Activated CD4-positive, alpha-beta memory T cell treated with anti-CD3 and anti-CD28 coated beads for 36 hours (primary cell): Measurements from ENCODE around the gene PXYLP1. TPM values are rescaled to one million over a fixed set of nuclear protein-coding genes. Genes with fewer than 3 reads are reported as not detected.

Experiments used
- CTCF ChIA-PET: fragments of 350-600 bp; sonication (Branson Sonifier 250); formaldehyde crosslinking; loops from one replicate; lab custom pipeline; 2021; ENCODE audit warnings: antibody characterized with exemption, inconsistent platforms; lab: Charles Lee
- POLR2A ChIA-PET: fragments of 350-600 bp; sonication (Branson Sonifier 250); formaldehyde crosslinking; loops from one replicate; lab custom pipeline; 2021; ENCODE audit warnings: antibody characterized with exemption; lab: Charles Lee
- DNase-seq: peaks from one replicate; pipeline ENCODE4 v3.0.0-alpha.2; 2020
- H3K27ac Mint-ChIP-seq: one replicate; pipeline ENCODE4 v1.8.0; 2021; ENCODE audit warnings: mixed read lengths
- H3K27me3 Mint-ChIP-seq: one replicate; pipeline ENCODE4 v1.8.0; 2021; ENCODE audit warnings: mixed read lengths
- H3K36me3 Mint-ChIP-seq: one replicate; pipeline ENCODE4 v1.8.0; 2021; ENCODE audit warnings: mixed read lengths
- H3K4me1 Mint-ChIP-seq: one replicate; pipeline ENCODE4 v1.8.0; 2021; ENCODE audit warnings: low read depth, mixed read lengths
- H3K4me3 Mint-ChIP-seq: one replicate; pipeline ENCODE4 v1.8.0; 2021; ENCODE audit warnings: mild to moderate bottlenecking, mixed read lengths
- H3K9me3 Mint-ChIP-seq: one replicate; pipeline ENCODE4 v1.8.0; 2021; ENCODE audit warnings: mixed read lengths
- intact Hi-C: fragments of 100-400 bp; cut with micrococcal nuclease; formaldehyde crosslinking; loops from one replicate; pipeline ENCODE4 v1.15.1; 2023
- total RNA-seq, 2 experiments: library from RNA; stranded (reverse); gene quantifications; one replicate each; pipeline ENCODE4 v1.2.3, GENCODE V29; 2021

Gene PXYLP1
- total RNA-seq, 2 experiments from 2014 or later: 9.0 to 11.6 TPM

GRCh38 chr3:141316851-141317250 lies 85.2 kb downstream of the PXYLP1 start:
- POLR2A ChIA-PET: no interaction called here
- no peak for DNase-seq
- H3K4me1 Mint-ChIP-seq: peaks cover 33% of the 10 kb centered on the region
- no peaks in the 10 kb centered on the region for H3K27me3 Mint-ChIP-seq
- intact Hi-C loops: no loop called here
- CTCF ChIA-PET: interaction anchor here (3.0 to 7.9 kb wide), 2 partner anchors 125 to 137 kb away, joined by 8 to 121 read pairs; no protein-coding TSS in a partner anchor
- H3K9me3 Mint-ChIP-seq: peaks cover 3% of the 10 kb centered on the region
- H3K27ac Mint-ChIP-seq: no peak overlapping the region
- no peak overlapping the region for H3K4me3 Mint-ChIP-seq
- H3K36me3 Mint-ChIP-seq: peaks cover 2% of the 10 kb centered on the region

DNA sequence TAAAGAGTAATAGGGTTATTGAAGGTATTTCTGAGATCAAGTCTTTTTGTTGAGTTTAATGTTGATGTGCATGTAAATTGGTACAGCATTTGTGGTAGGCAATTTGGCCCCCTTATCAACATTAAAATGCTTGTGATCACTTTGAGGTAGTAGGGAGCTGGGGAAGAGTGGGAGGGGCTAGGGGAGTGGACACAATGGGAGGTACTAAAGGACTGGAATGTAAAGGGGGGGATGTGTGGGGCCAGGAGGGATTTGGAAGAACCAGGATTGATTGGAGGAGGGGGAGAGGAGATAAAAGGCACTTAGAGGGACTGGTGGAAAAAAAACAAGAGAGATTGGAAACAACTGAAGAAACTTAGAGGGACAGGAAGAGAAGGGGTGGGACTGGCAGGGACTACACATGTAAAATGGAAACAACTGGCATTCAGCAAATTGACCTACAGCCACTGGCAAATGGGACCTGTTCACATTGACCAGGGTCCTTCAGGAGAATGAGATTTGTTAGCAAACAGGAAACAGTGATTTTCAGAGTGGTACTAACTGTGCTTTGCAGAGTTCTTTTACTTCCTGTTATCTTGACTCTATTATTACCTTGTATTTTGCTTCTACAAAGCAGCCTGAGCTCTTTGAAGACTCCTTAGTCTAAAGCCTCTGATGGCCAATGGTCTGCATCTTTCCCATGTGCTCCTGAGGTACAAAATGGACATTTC lies 88.9 kb downstream of the PXYLP1 start:
- Mint-ChIP-seq H3K27ac (peak overlapping the region; percentile 31), H3K27me3 (no peaks in the 10 kb centered on the region), H3K36me3 (peaks cover 2% of the 10 kb centered on the region), H3K4me1 (peaks cover 24% of the 10 kb centered on the region), H3K4me3 (no peak overlapping the region), H3K9me3 (peaks cover 3% of the 10 kb centered on the region)
- intact Hi-C loops: no loop called here
- POLR2A ChIA-PET: no interaction called here
- no peak for DNase-seq
- CTCF ChIA-PET: interaction anchor here (0.6 to 1.2 kb wide), 2 partner anchors 9 to 37 kb away, joined by 3 to 7 read pairs; no protein-coding TSS in a partner anchor

- peaks cover 3% of the 10 kb centered on the region for H3K9me3 Mint-ChIP-seq
- peaks cover 2% of the 10 kb centered on the region for H3K36me3 Mint-ChIP-seq
- peak overlapping the region; percentile 19 for H3K27ac Mint-ChIP-seq
- H3K27me3 Mint-ChIP-seq: no peaks in the 10 kb centered on the region
- no peak for DNase-seq
- no peak overlapping the region for H3K4me3 Mint-ChIP-seq
- peaks cover 24% of the 10 kb centered on the region for H3K4me1 Mint-ChIP-seq
- intact Hi-C loops: no loop called here
- ChIA-PET POLR2A (no interaction called here), CTCF (interaction anchor here (1.2 kb wide), 1 partner anchor 10 kb away, joined by 7 read pairs; no protein-coding TSS in a partner anchor)
Observed at GRCh38 chr3:141321109-141321497, 89.5 kb downstream of the PXYLP1 start.

DNA sequence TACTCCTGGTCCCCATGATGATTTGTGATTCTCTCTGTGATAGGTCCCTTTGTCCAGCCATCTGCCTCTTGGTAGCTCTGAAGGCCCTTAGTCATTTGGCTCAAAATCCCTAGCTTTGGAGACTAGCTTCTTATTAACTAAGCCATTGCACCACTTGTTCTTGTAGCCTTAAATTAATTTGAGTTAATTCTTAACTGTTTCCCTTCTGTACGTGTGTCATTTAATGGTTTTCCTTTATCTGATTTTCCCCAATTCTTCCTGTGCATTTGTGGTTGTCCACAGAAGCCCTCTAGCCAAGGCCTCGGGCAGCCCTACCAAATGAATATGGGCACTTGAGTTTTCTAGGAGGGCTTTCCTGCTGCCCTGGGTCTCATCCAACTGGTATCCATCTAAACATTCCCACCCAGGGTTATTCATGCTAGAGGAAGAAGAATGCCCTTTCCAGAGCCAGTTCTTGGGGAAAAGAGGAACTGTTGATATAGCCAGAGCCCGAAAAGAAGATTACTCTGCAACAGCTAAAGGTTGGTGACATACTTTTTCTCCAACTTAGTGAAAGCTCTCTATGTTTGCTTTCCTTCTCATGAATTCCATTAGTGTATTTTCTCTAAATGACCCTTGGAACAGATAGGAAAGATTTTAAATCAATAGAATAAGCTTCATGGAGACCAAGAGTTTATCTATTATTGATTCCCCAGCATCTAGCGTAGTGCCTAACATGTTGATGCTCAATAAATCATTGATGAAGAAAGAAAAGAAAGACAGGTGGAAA lies 92.5 kb downstream of the PXYLP1 start:
- POLR2A ChIA-PET: no interaction called here
- no peaks in the 10 kb centered on the region for H3K27me3 Mint-ChIP-seq
- H3K4me1 Mint-ChIP-seq: peaks cover 37% of the 10 kb centered on the region
- H3K9me3 Mint-ChIP-seq: peaks cover 3% of the 10 kb centered on the region
- H3K4me3 Mint-ChIP-seq: no peak overlapping the region
- no peak for DNase-seq
- intact Hi-C loops: no loop called here
- CTCF ChIA-PET: interaction anchor here (2.6 to 2.9 kb wide), 2 partner anchors 12 to 131 kb away, joined by 8 to 12 read pairs; no protein-coding TSS in a partner anchor
- H3K36me3 Mint-ChIP-seq: peaks cover 2% of the 10 kb centered on the region
- H3K27ac Mint-ChIP-seq: no peak overlapping the region

- Mint-ChIP-seq H3K4me1 (peaks cover 23% of the 10 kb centered on the region), H3K27ac (no peak overlapping the region), H3K4me3 (no peak overlapping the region), H3K27me3 (no peaks in the 10 kb centered on the region), H3K9me3 (no peaks in the 10 kb centered on the region), H3K36me3 (no peaks in the 10 kb centered on the region)
- ChIA-PET POLR2A (no interaction called here), CTCF (no interaction called here)
- intact Hi-C loops: no loop called here
- DNase-seq: no peak
Observed at GRCh38 chr3:141326123-141326522, 94.5 kb downstream of the PXYLP1 start.

- no peaks in the 10 kb centered on the region for H3K9me3 Mint-ChIP-seq
- H3K4me3 Mint-ChIP-seq: no peak overlapping the region
- peaks cover 18% of the 10 kb centered on the region for H3K4me1 Mint-ChIP-seq
- CTCF ChIA-PET: no interaction called here
- POLR2A ChIA-PET: no interaction called here
- no peak overlapping the region for H3K27ac Mint-ChIP-seq
- DNase-seq: no peak
- intact Hi-C loops: no loop called here
- no peaks in the 10 kb centered on the region for H3K36me3 Mint-ChIP-seq
- no peaks in the 10 kb centered on the region for H3K27me3 Mint-ChIP-seq
Observed at GRCh38 chr3:141326626-141327025, 95.0 kb downstream of the PXYLP1 start.

DNA sequence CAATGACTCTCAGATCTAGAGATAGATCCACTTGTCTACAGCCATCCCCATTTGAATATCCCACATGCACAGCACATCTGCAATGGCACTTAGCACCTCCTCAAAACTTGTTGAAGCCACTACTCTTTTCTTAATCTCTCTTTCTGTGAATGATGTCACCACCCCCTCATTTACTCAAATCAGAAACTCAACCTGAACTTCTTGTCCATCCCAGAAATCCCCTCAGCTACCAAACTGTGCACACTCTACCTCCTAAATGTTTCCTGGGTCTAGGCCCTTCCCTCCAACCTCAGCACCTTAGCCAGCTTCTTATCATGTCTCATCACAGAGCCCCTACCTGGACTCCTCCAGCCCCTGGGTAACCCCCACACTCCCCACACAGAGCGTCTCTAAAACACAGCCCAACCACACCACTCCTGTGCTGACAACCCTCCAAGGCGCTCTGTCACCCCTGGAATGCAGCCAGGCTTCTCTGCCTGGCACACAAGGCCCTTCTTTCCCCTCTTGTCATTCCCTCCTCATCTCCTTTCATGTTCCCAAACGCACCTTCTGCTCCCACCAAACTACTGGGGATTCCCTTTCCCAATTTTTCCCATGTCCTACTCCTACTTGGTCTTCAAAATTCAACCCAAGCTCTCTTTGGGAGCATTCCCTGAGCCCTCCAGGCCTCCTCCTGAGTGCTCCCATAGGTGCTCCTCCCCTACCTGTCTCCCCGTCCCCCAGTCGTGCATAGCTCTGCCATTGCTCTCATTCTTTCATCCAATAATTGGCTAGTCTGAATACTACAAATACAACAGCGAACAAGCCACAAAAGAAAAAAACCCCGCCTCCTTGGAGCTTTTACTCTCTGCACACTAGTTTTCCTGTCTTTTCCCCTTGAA lies 96.9 kb downstream of the PXYLP1 start:
- H3K36me3 Mint-ChIP-seq: no peaks in the 10 kb centered on the region
- intact Hi-C loops: loop anchor here (1.0 kb wide), 1 partner anchor 17 kb away; no protein-coding TSS in a partner anchor

GRCh38 chr3:141330235-141330634 lies 98.6 kb downstream of the PXYLP1 start:
- intact Hi-C loops: no loop called here
- CTCF ChIA-PET: no interaction called here
- Mint-ChIP-seq H3K9me3 (no peaks in the 10 kb centered on the region), H3K27me3 (no peaks in the 10 kb centered on the region), H3K27ac (no peak overlapping the region), H3K4me3 (no peak overlapping the region), H3K4me1 (peaks cover 16% of the 10 kb centered on the region), H3K36me3 (no peaks in the 10 kb centered on the region)
- POLR2A ChIA-PET: no interaction called here
- DNase-seq: no peak

More for the DNA sequence above, 96.9 kb downstream of the PXYLP1 start:
- DNase-seq: peak; percentile 50
- H3K4me1 Mint-ChIP-seq: peaks cover 16% of the 10 kb centered on the region
- H3K27me3 Mint-ChIP-seq: no peaks in the 10 kb centered on the region
- ChIA-PET CTCF (interaction anchor here (2.1 kb wide), 1 partner anchor 17 kb away, joined by 11 read pairs; no protein-coding TSS in a partner anchor), POLR2A (interaction anchor here (1.1 kb wide), 1 partner anchor 17 kb away, joined by 4 read pairs; no protein-coding TSS in a partner anchor)
- H3K27ac Mint-ChIP-seq: peak overlapping the region; percentile 35
- H3K4me3 Mint-ChIP-seq: no peak overlapping the region
- H3K9me3 Mint-ChIP-seq: no peaks in the 10 kb centered on the region

GRCh38 chr3:141330718-141331376 lies 99.2 kb downstream of the PXYLP1 start:
- ChIA-PET POLR2A (interaction anchor here (0.9 kb wide), 1 partner anchor 18 kb away, joined by 4 read pairs; no protein-coding TSS in a partner anchor), CTCF (interaction anchor here (1.1 kb wide), 1 partner anchor 30 kb away, joined by 3 read pairs; no protein-coding TSS in a partner anchor)
- Mint-ChIP-seq H3K4me3 (no peak overlapping the region), H3K4me1 (peaks cover 16% of the 10 kb centered on the region), H3K27ac (no peak overlapping the region), H3K36me3 (no peaks in the 10 kb centered on the region), H3K27me3 (no peaks in the 10 kb centered on the region), H3K9me3 (no peaks in the 10 kb centered on the region)
- no peak for DNase-seq
- intact Hi-C loops: no loop called here

DNA sequence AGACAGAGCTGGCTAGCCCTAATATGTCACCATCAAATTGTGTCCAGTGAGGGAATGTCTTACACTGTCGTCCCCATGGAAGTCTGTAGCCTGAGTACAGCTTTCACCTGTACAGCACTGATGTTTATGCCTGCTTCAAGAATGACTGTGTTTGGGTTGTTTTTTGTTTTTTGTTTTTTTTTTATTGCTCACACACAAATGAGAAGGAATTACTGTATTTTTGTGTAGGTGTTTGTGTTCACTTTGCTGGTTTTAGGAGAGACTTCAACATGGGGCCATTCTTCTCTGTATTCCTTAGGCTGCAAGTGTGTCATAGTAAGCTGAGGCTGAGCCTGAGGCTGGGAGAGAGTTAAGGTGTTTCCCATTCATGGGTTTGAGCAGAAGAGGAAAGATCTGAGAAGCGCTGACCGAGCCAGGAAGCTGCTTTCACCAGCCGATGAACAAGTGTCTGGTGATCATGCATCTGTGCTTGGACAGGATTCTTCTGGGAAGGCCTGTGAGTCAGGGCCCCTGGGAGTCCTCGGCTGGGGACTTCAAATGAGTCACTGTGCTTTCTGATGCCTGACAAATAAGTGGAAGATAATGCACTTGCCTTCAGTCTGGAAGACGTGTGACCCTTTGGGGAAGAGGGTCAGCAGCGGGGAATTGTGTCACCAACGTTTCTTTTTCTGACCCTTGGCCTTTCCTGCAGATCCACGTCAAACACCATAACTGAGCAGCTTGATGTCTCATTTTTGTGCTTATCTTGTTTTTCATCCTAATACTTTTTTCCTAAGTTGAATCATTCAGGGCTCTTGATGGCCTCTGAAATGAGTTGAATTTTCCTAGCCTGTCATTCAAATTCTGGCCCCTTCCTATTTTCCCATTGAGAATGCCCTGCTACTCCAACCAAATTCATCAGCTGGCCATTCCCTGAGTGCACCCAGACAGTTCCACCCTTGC lies 100.0 kb downstream of the PXYLP1 start:
- intact Hi-C loops: no loop called here
- Mint-ChIP-seq H3K9me3 (no peaks in the 10 kb centered on the region), H3K4me3 (no peak overlapping the region), H3K4me1 (peaks cover 16% of the 10 kb centered on the region), H3K36me3 (no peaks in the 10 kb centered on the region), H3K27me3 (no peaks in the 10 kb centered on the region), H3K27ac (no peak overlapping the region)
- ChIA-PET POLR2A (interaction anchor here (0.9 kb wide), 1 partner anchor 17 kb away, joined by 4 read pairs; no protein-coding TSS in a partner anchor), CTCF (interaction anchor here (1.1 to 1.3 kb wide), 2 partner anchors 27 to 29 kb away, joined by 3 read pairs; no protein-coding TSS in a partner anchor)
- DNase-seq: peak; percentile 29
